ENCODE measurements around the gene CRYGA. TPM values are rescaled to one million over a fixed set of nuclear protein-coding genes. Genes with fewer than 3 reads are reported as not detected.

The CRYGA gene
- total and polyA plus RNA-seq, 2 donors (not counting 1 experiment from before 2014, with no cell fraction given): not detected

GRCh38 chr2:208208335-208209085 is 45.1 kb upstream of the CRYGA start:
- Mint-ChIP-seq H3K27me3 (peaks cover 11% of the 10 kb centered on the region), H3K9me3 (ENCODE audit: insufficient read depth) (no peaks in the 10 kb centered on the region), H3K4me1 (no peaks in the 10 kb centered on the region), H3K27ac (no peak overlapping the region), H3K4me3 (no peak overlapping the region)
- H3K9me3 ChIP-seq (ENCODE audit: control extremely low read depth in 1 of 3, control insufficient read depth in 2 of 3, insufficient read depth in 1 of 3, low read length in 2 of 3): no peaks in the 10 kb centered on the region
- no peak overlapping the region for H3K4me3 ChIP-seq (ENCODE audit: control extremely low read depth in 1 of 5, extremely low read depth in 1 of 5, insufficient read depth in 1 of 5, low read depth in 2 of 5, low read length in 4 of 5)
- CTCF ChIA-PET: no interaction called here
- H3K27ac ChIP-seq (ENCODE audit: low read length in 2 of 2): no peak overlapping the region
- no peaks in the 10 kb centered on the region for H3K36me3 ChIP-seq (replicated peaks in 1 of 2; ENCODE audit: control extremely low read depth in 1 of 2, control insufficient read depth in 1 of 2, extremely low read depth in 1 of 2, insufficient read depth in 2 of 2, low read length in 1 of 2)
- ATAC-seq (ENCODE audit: low read depth) (no peak), DNase-seq (no peak)
- H3K79me2 ChIP-seq (ENCODE audit: control insufficient read depth, insufficient read depth, low read length): no peaks in the 10 kb centered on the region
- 96% methylated on average over 6 of the region's 9 CpGs for WGBS (ENCODE audit: insufficient coverage)
- no peaks in the 10 kb centered on the region for H3K4me1 ChIP-seq (ENCODE audit: control insufficient read depth in 2 of 2, insufficient read depth in 2 of 2, low read length in 2 of 2)
- H3K27me3 ChIP-seq (replicated peaks in 1 of 4; ENCODE audit: control extremely low read depth in 1 of 4, control insufficient read depth in 3 of 4, insufficient read depth in 4 of 4, low read length in 3 of 4): no peaks in the 10 kb centered on the region
- TF ChIP-seq EZH2 (IDR thresholded peaks at IDR 0.05; ENCODE audit: borderline replicate concordance, insufficient read depth, low read depth, low read length, poor library complexity, severe bottlenecking) (no peak), CTCF (IDR thresholded peaks at IDR 0.05) (no peak)
- no peak overlapping the region for H2AFZ ChIP-seq (ENCODE audit: insufficient read depth, low read depth, low read length, poor library complexity, severe bottlenecking)
- H4K20me1 ChIP-seq (ENCODE audit: control insufficient read depth, insufficient read depth, low read length, poor library complexity, severe bottlenecking): no peaks in the 10 kb centered on the region
- no peak overlapping the region for H3K9ac ChIP-seq (ENCODE audit: low read length)
- no peak overlapping the region for H3K4me2 ChIP-seq (replicated peaks; ENCODE audit: low read depth, low read length, poor library complexity, severe bottlenecking)
- intact Hi-C loops (cut with micrococcal nuclease): no loop called here
- POLR2A ChIA-PET: no interaction called here

GRCh38 chr2:208207769-208208168 is 44.4 kb upstream of the CRYGA start:
- no peaks in the 10 kb centered on the region for H3K4me1 ChIP-seq (ENCODE audit: control insufficient read depth in 2 of 2, insufficient read depth in 2 of 2, low read length in 2 of 2)
- H4K20me1 ChIP-seq (ENCODE audit: control insufficient read depth, insufficient read depth, low read length, poor library complexity, severe bottlenecking): no peaks in the 10 kb centered on the region
- H3K27ac ChIP-seq (ENCODE audit: low read length in 2 of 2): no peak overlapping the region
- no peak overlapping the region for H2AFZ ChIP-seq (ENCODE audit: insufficient read depth, low read depth, low read length, poor library complexity, severe bottlenecking)
- Mint-ChIP-seq H3K9me3 (ENCODE audit: insufficient read depth) (no peaks in the 10 kb centered on the region), H3K4me1 (no peaks in the 10 kb centered on the region), H3K27ac (no peak overlapping the region), H3K27me3 (peaks cover 8% of the 10 kb centered on the region), H3K4me3 (no peak overlapping the region)
- CTCF ChIA-PET: no interaction called here
- no peaks in the 10 kb centered on the region for H3K27me3 ChIP-seq (replicated peaks in 1 of 4; ENCODE audit: control extremely low read depth in 1 of 4, control insufficient read depth in 3 of 4, insufficient read depth in 4 of 4, low read length in 3 of 4)
- intact Hi-C loops (cut with micrococcal nuclease): no loop called here
- DNase-seq (no peak), ATAC-seq (ENCODE audit: low read depth) (no peak)
- 100% methylated on average over 1 of the region's 3 CpGs for WGBS (ENCODE audit: insufficient coverage)
- no peak overlapping the region for H3K9ac ChIP-seq (ENCODE audit: low read length)
- POLR2A ChIA-PET: no interaction called here
- H3K36me3 ChIP-seq (replicated peaks in 1 of 2; ENCODE audit: control extremely low read depth in 1 of 2, control insufficient read depth in 1 of 2, extremely low read depth in 1 of 2, insufficient read depth in 2 of 2, low read length in 1 of 2): no peaks in the 10 kb centered on the region
- H3K4me2 ChIP-seq (replicated peaks; ENCODE audit: low read depth, low read length, poor library complexity, severe bottlenecking): no peak overlapping the region
- H3K9me3 ChIP-seq (ENCODE audit: control extremely low read depth in 1 of 3, control insufficient read depth in 2 of 3, insufficient read depth in 1 of 3, low read length in 2 of 3): no peaks in the 10 kb centered on the region
- no peak overlapping the region for H3K4me3 ChIP-seq (ENCODE audit: control extremely low read depth in 1 of 5, extremely low read depth in 1 of 5, insufficient read depth in 1 of 5, low read depth in 2 of 5, low read length in 4 of 5)
- TF ChIP-seq CTCF (IDR thresholded peaks at IDR 0.05) (no peak), EZH2 (IDR thresholded peaks at IDR 0.05; ENCODE audit: borderline replicate concordance, insufficient read depth, low read depth, low read length, poor library complexity, severe bottlenecking) (no peak)
- no peaks in the 10 kb centered on the region for H3K79me2 ChIP-seq (ENCODE audit: control insufficient read depth, insufficient read depth, low read length)

Measured in B cell (primary cell).